ENCODE measurements around the gene NDEL1.

The NDEL1 gene

GRCh38 chr17:8430966-8431365 lies 4.7 kb upstream of the NDEL1 start:
- peaks cover 5% of the 10 kb centered on the region for H3K4me1 Mint-ChIP-seq
- peak overlapping the region; percentile 50 for H3K27ac Mint-ChIP-seq
- no peaks in the 10 kb centered on the region for H3K9me3 Mint-ChIP-seq
- DNase-seq: no peak
- no peak for TF ChIP-seq CTCF (IDR thresholded peaks at IDR 0.05)
- no peak overlapping the region for H3K4me3 Mint-ChIP-seq
- H3K36me3 Mint-ChIP-seq (ENCODE audit: low read depth): no peaks in the 10 kb centered on the region
- peaks cover 10% of the 10 kb centered on the region for H3K27me3 Mint-ChIP-seq (ENCODE audit: low read depth, poor library complexity)

GRCh38 chr17:8436169-8436843 lies 622 bp downstream of the NDEL1 start:
- Mint-ChIP-seq H3K4me3 (peak overlapping the region; percentile 95), H3K9me3 (no peaks in the 10 kb centered on the region), H3K27ac (peak overlapping the region; percentile 99), H3K4me1 (peaks cover 22% of the 10 kb centered on the region), H3K27me3 (ENCODE audit: low read depth, poor library complexity) (peaks cover 11% of the 10 kb centered on the region), H3K36me3 (ENCODE audit: low read depth) (peaks cover 14% of the 10 kb centered on the region)
- TF ChIP-seq CTCF (IDR thresholded peaks at IDR 0.05): no peak
- peak; percentile 69 for DNase-seq

GRCh38 chr17:8436844-8437171 lies 1.1 kb downstream of the NDEL1 start:
- Mint-ChIP-seq H3K36me3 (ENCODE audit: low read depth) (peaks cover 18% of the 10 kb centered on the region), H3K27ac (peak overlapping the region; percentile 99), H3K9me3 (no peaks in the 10 kb centered on the region), H3K27me3 (ENCODE audit: low read depth, poor library complexity) (peaks cover 11% of the 10 kb centered on the region), H3K4me1 (peaks cover 26% of the 10 kb centered on the region), H3K4me3 (peak overlapping the region; percentile 95)
- TF ChIP-seq CTCF (IDR thresholded peaks at IDR 0.05): no peak
- DNase-seq: no peak

- Mint-ChIP-seq H3K27me3 (ENCODE audit: low read depth, poor library complexity) (peaks cover 8% of the 10 kb centered on the region), H3K4me3 (no peak overlapping the region), H3K27ac (no peak overlapping the region), H3K9me3 (no peaks in the 10 kb centered on the region), H3K4me1 (peaks cover 35% of the 10 kb centered on the region), H3K36me3 (ENCODE audit: low read depth) (peaks cover 23% of the 10 kb centered on the region)
- DNase-seq: no peak
- TF ChIP-seq CTCF (IDR thresholded peaks at IDR 0.05): no peak
Observed at GRCh38 chr17:8438441-8438840, 2.8 kb downstream of the NDEL1 start.

GRCh38 chr17:8439681-8440080 lies 4.0 kb downstream of the NDEL1 start:
- H3K9me3 Mint-ChIP-seq: no peaks in the 10 kb centered on the region
- no peak for DNase-seq
- no peak overlapping the region for H3K4me3 Mint-ChIP-seq
- no peak for TF ChIP-seq CTCF (IDR thresholded peaks at IDR 0.05)
- peaks cover 6% of the 10 kb centered on the region for H3K27me3 Mint-ChIP-seq (ENCODE audit: low read depth, poor library complexity)
- H3K27ac Mint-ChIP-seq: no peak overlapping the region
- H3K4me1 Mint-ChIP-seq: peaks cover 36% of the 10 kb centered on the region
- H3K36me3 Mint-ChIP-seq (ENCODE audit: low read depth): peaks cover 32% of the 10 kb centered on the region

GRCh38 chr17:8441690-8442089 lies 6.0 kb downstream of the NDEL1 start:
- Mint-ChIP-seq H3K9me3 (no peaks in the 10 kb centered on the region), H3K36me3 (ENCODE audit: low read depth) (peaks cover 38% of the 10 kb centered on the region), H3K4me1 (peaks cover 28% of the 10 kb centered on the region), H3K27me3 (ENCODE audit: low read depth, poor library complexity) (peaks cover 3% of the 10 kb centered on the region), H3K27ac (no peak overlapping the region), H3K4me3 (no peak overlapping the region)
- no peak for DNase-seq
- no peak for TF ChIP-seq CTCF (IDR thresholded peaks at IDR 0.05)
